ENCODE results near the gene HSPA1L.
"Not testable (repeated sequence)": the region's sequence is repeated elsewhere in the genome, so short reads cannot be mapped to it uniquely, and the experiment has no call there.

DNA sequence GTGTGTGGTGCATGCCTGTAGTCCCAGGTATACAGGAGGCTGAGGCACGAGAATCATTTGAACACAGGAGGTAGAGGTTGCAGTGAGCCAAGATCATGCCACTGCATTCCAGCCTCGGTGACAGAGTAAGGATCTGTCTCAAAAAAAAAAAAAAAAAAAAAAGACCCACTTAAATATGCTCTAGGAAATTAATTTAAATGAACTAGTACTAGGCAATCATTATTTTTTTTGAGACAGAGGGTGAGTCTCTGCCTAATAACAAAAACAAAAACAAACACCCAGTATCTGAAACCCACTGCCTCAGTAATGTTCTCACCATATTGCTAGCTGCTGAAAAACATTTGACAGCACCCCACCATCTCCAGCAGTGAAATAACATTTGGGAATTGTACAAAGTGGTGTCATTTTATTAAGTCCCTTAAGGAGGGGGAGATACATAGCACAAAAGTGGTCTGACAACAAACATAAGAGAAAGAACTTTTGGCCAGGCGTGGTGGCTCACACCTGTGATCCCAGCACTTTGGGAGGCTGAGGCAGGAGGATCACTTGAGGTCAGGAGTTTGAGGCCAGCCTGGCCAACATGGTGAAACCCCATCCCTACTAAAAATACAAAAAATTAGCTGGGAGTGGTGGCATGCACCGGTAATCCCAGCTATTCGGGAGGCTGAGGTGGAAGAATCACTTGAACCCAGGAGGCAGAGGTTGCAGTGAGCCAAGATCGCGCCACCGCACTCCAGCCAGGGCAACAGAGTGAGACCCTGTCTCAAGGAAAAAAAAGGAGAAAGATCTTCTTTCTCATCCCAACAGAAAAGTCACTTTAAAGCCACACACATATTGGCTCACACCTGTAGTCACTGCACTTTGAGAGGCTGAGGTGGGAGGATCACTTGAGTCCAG lies 13.8 kb downstream of the HSPA1L start:
- TF ChIP-seq, protein P1, sequence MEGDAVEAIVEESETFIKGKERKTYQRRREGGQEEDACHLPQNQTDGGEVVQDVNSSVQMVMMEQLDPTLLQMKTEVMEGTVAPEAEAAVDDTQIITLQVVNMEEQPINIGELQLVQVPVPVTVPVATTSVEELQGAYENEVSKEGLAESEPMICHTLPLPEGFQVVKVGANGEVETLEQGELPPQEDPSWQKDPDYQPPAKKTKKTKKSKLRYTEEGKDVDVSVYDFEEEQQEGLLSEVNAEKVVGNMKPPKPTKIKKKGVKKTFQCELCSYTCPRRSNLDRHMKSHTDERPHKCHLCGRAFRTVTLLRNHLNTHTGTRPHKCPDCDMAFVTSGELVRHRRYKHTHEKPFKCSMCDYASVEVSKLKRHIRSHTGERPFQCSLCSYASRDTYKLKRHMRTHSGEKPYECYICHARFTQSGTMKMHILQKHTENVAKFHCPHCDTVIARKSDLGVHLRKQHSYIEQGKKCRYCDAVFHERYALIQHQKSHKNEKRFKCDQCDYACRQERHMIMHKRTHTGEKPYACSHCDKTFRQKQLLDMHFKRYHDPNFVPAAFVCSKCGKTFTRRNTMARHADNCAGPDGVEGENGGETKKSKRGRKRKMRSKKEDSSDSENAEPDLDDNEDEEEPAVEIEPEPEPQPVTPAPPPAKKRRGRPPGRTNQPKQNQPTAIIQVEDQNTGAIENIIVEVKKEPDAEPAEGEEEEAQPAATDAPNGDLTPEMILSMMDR (IDR thresholded peaks at IDR 0.05): not testable (repeated sequence)
- TF ChIP-seq POLR2A (IDR thresholded peaks at IDR 0.05): not testable (repeated sequence)

All from lower leg skin (tissue), 3 donors.